Gastrocnemius medialis (tissue), 4 donors: Measurements from ENCODE around the gene ACSL1. TPM values are rescaled to one million over a fixed set of nuclear protein-coding genes. Genes with fewer than 3 reads are reported as not detected.

Experiments used
- ATAC-seq, 2 donors: fragments of 150-250 bp; one replicate each; pipeline ENCODE4 v1.9.1; 2016
- DNase-seq, 2 donors: peaks; one replicate each; pipeline ENCODE4 v3.0.0-alpha.2; 2019
- H3K27ac ChIP-seq, 4 donors: fragments of 200-600 bp; sonication (generic); 1 replicate in 1 of 4; 2 replicates in 3 of 4; pipeline ENCODE4 v1.5.1; 2016 to 2018; ENCODE audit warnings: mild to moderate bottlenecking in 2 of 4, moderate library complexity in 1 of 4
- H3K27me3 ChIP-seq, 3 donors: fragments of 200-600 bp; sonication (generic) in 2 of 3; 1 replicate in 1 of 3; 2 replicates in 2 of 3; pipeline versions ENCODE4 v1.5.1 to v1.6.0; 2016 to 2019; ENCODE audit warnings: mild to moderate bottlenecking in 1 of 3, moderate library complexity in 1 of 3
- H3K36me3 ChIP-seq, 2 donors: fragments of 200-600 bp; sonication (generic) in 1 of 2; one replicate each; pipeline ENCODE4 v1.5.1; 2017 to 2018
- H3K4me1 ChIP-seq, 2 donors: fragments of 200-600 bp; sonication (generic) in 1 of 2; one replicate each; pipeline ENCODE4 v1.5.1; 2016 to 2017; ENCODE audit warnings: mild to moderate bottlenecking in 2 of 2
- H3K4me3 ChIP-seq, 4 donors: fragments of 200-600 bp; sonication (generic) in 3 of 4; 1 replicate in 1 of 4; 2 replicates in 3 of 4; pipeline ENCODE4 v1.5.1; 2016 to 2019; ENCODE audit warnings: mild to moderate bottlenecking in 2 of 4
- H3K9me3 ChIP-seq, 3 donors: fragments of 200-600 bp; sonication (generic) in 2 of 3; 1 replicate in 1 of 3; 2 replicates in 2 of 3; pipeline ENCODE4 v1.5.1; 2016 to 2019
- CTCF ChIP-seq, 5 experiments: fragments of 450-650 bp in 3 of 5; fragments of 200-600 bp in 2 of 5; sonication (generic) in 2 of 5; IDR thresholded peaks in 4 of 5; conservative IDR thresholded peaks in 1 of 5; 1 replicate in 4 of 5; 2 replicates in 1 of 5; pipeline ENCODE4 v1.5.1; 2016 to 2019; ENCODE audit warnings: antibody characterized with exemption in 5 of 5, mild to moderate bottlenecking in 3 of 5, moderate library complexity in 3 of 5
- POLR2A ChIP-seq, 2 donors: fragments of 450-650 bp; IDR thresholded peaks; one replicate each; pipeline ENCODE4 v1.6.1; 2017; ENCODE audit warnings: antibody characterized with exemption in 2 of 2, mild to moderate bottlenecking in 2 of 2, moderate library complexity in 2 of 2
- in situ Hi-C, 4 donors: fragments of 200-750 bp; cut with MboI; loops; one replicate each; pipeline versions ENCODE4 v1.15.0 to v1.8.0; 2017; ENCODE audit warnings: low sequenced_read_pairs in 4 of 4
- intact Hi-C: fragments of 100-400 bp; cut with DNase I; formaldehyde crosslinking; loops from one replicate; pipeline ENCODE4 v1.15.1; 2023; ENCODE audit warnings: low total_unique reads
- total RNA-seq, 4 donors: library from RNA; depleted of rRNA; stranded (reverse); fragments of >200 nt; gene quantifications; one replicate each; pipeline versions ENCODE4 v1.1.0 to v1.2.3, GENCODE V29; 2016

ACSL1 gene
- total RNA-seq, 4 donors from 2014 or later = 591 to 2,181 (median 1,316) TPM

- Histone ChIP-seq H3K27ac (peak overlapping the region; percentile 66 to 83 (median 71)), H3K36me3 (peaks cover 16 to 99% of the 10 kb centered on the region in 2 donors), H3K4me1 (peaks cover 42 to 68% of the 10 kb centered on the region in 2 donors), H3K4me3 (no peak overlapping the region), H3K27me3 (no peaks in the 10 kb centered on the region), H3K9me3 (no peaks in the 10 kb centered on the region)
- intact Hi-C loops = no loop called here
- ATAC-seq = no peak
- TF ChIP-seq POLR2A (IDR thresholded peaks at IDR 0.05) (no peak), CTCF (IDR thresholded peaks at IDR 0.05 in 4 of 5, conservative IDR thresholded peaks at IDR 0.05 in 1 of 5) (no peak)
- no peak for DNase-seq
- in situ Hi-C loops = loop anchor here in 1 of 4 donors (25.0 kb wide), 1 partner anchor 372 kb away; the partner anchor contains the start of gene SLC25A4
These were observed 60.1 kb downstream of the ACSL1 start for GRCh38 chr4:184765473-184766340.

- Histone ChIP-seq H3K9me3 (no peaks in the 10 kb centered on the region), H3K27ac (peak overlapping the region; percentile 66 to 83 (median 71)), H3K4me3 (no peak overlapping the region), H3K4me1 (peaks cover 42 to 77% of the 10 kb centered on the region in 2 donors), H3K36me3 (peaks cover 16 to 98% of the 10 kb centered on the region in 2 donors), H3K27me3 (no peaks in the 10 kb centered on the region)
- in situ Hi-C loops = loop anchor here in 1 of 4 donors (25.0 kb wide), 1 partner anchor 373 kb away; the partner anchor contains the start of gene SLC25A4
- ATAC-seq = no peak
- no peak for TF ChIP-seq POLR2A (IDR thresholded peaks at IDR 0.05)
- DNase-seq = no peak
- intact Hi-C loops = no loop called here
These were observed 61.2 kb downstream of the ACSL1 start for GRCh38 chr4:184764601-184765000.

GRCh38 chr4:184763150-184763780 is 62.5 kb downstream of the ACSL1 start:
- intact Hi-C loops (no loop called here), in situ Hi-C loops (loop anchor here in 1 of 4 donors (25.0 kb wide), 1 partner anchor 374 kb away; the partner anchor contains the start of gene SLC25A4)
- peak overlapping the region; percentile 66 to 83 (median 71) for H3K27ac ChIP-seq
- H3K9me3 ChIP-seq = no peaks in the 10 kb centered on the region
- peak; percentile 53 to 66 for ATAC-seq
- H3K27me3 ChIP-seq = no peaks in the 10 kb centered on the region
- H3K36me3 ChIP-seq = peaks cover 16 to 94% of the 10 kb centered on the region in 2 donors
- peak in 1 of 2 donors; percentile 48 for DNase-seq
- TF ChIP-seq CTCF (IDR thresholded peaks at IDR 0.05 in 4 of 5, conservative IDR thresholded peaks at IDR 0.05 in 1 of 5) (no peak), POLR2A (IDR thresholded peaks at IDR 0.05) (no peak)
- peaks cover 44 to 71% of the 10 kb centered on the region in 2 donors for H3K4me1 ChIP-seq
- no peak overlapping the region for H3K4me3 ChIP-seq

DNA sequence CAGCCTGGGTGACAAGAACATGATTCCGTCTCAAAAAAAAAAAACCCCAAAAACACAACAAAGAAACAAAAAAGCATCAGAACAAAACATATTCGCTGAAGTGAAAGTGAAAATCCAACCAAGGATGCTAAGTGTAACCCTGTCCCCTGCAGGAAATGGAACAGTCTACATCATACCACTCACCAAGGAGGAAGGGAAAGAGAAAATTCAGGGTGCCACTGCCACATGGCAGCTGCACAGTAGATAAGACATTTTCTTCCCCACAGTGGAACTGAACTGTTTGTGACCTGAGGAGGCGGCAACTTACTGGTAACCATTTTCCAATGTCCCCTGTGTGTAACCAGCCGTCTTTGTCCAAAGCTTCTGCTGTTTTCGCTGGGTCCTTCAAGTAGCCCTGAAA is 63.7 kb downstream of the ACSL1 start:
- ATAC-seq (no peak), DNase-seq (no peak)
- Histone ChIP-seq H3K36me3 (peaks cover 10 to 93% of the 10 kb centered on the region in 2 donors), H3K27me3 (no peaks in the 10 kb centered on the region), H3K9me3 (no peaks in the 10 kb centered on the region), H3K27ac (peak overlapping the region; percentile 66 to 83 (median 71)), H3K4me1 (peaks cover 53 to 75% of the 10 kb centered on the region in 2 donors), H3K4me3 (no peak overlapping the region)
- intact Hi-C loops (no loop called here), in situ Hi-C loops (loop anchor here in 1 of 4 donors (25.0 kb wide), 1 partner anchor 375 kb away; the partner anchor contains the start of gene SLC25A4)
- no peak for TF ChIP-seq POLR2A (IDR thresholded peaks at IDR 0.05)
- TF ChIP-seq CTCF (IDR thresholded peaks at IDR 0.05 in 4 of 5, conservative IDR thresholded peaks at IDR 0.05 in 1 of 5) = no peak
